Measurements from ENCODE around the gene RNASE9. TPM values are rescaled to one million over a fixed set of nuclear protein-coding genes. Genes with fewer than 3 reads are reported as not detected.
"Not testable (repeated sequence)": the region's sequence is repeated elsewhere in the genome, so short reads cannot be mapped to it uniquely, and the experiment has no call there.

The RNASE9 gene
- total RNA-seq, 2 experiments from 2014 or later = not detected

DNA sequence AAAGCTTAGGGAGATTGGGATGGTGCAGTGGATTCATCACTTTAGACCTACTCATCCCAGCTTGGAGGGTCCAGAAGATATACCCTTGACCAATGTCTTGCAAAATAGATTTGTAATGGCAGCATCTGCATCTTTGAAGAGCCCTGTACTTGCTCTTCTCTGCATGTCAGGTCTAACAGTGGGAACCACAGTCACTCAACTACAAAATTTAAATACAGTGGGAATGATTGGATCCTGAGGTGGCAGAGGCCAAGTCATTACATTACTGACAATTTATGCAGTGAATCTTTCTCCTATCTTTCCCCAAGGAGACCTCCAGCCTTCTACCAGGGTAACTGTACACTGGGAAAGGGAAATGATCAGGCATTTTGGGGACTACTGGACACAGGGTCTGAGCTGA lies 8.2 kb upstream of the RNASE9 start:
- Mint-ChIP-seq H3K27ac (no peak overlapping the region), H3K9me3 (peaks cover 6% of the 10 kb centered on the region), H3K4me3 (no peak overlapping the region), H3K27me3 (no peaks in the 10 kb centered on the region), H3K36me3 (ENCODE audit: low read depth) (no peaks in the 10 kb centered on the region), H3K4me1 (ENCODE audit: low read depth) (peaks cover 16% of the 10 kb centered on the region)
- peaks cover 0 to 10% of the 10 kb centered on the region in 2 experiments for H3K9me3 ChIP-seq (ENCODE audit: control insufficient read depth in 1 of 2, insufficient read depth in 1 of 2, low read length in 2 of 2)
- intact Hi-C loops (cut with DNase I, micrococcal nuclease) = no loop called here
- TF ChIP-seq, protein P1, sequence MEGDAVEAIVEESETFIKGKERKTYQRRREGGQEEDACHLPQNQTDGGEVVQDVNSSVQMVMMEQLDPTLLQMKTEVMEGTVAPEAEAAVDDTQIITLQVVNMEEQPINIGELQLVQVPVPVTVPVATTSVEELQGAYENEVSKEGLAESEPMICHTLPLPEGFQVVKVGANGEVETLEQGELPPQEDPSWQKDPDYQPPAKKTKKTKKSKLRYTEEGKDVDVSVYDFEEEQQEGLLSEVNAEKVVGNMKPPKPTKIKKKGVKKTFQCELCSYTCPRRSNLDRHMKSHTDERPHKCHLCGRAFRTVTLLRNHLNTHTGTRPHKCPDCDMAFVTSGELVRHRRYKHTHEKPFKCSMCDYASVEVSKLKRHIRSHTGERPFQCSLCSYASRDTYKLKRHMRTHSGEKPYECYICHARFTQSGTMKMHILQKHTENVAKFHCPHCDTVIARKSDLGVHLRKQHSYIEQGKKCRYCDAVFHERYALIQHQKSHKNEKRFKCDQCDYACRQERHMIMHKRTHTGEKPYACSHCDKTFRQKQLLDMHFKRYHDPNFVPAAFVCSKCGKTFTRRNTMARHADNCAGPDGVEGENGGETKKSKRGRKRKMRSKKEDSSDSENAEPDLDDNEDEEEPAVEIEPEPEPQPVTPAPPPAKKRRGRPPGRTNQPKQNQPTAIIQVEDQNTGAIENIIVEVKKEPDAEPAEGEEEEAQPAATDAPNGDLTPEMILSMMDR (IDR thresholded peaks at IDR 0.05) = no peak
- H3K36me3 ChIP-seq (ENCODE audit: insufficient read depth, low read length) = no peaks in the 10 kb centered on the region
- no peak overlapping the region for H3K27ac ChIP-seq (ENCODE audit: low read depth in 1 of 2, low read length in 2 of 2)
- ChIA-PET POLR2A (no interaction called here), CTCF (no interaction called here)
- no peak for ATAC-seq (ENCODE audit: poor library complexity)
- peaks cover 3% of the 10 kb centered on the region for H3K4me1 ChIP-seq (ENCODE audit: insufficient read depth, low read length)
- H3K4me3 ChIP-seq (ENCODE audit: low read length) = no peak overlapping the region
- no peaks in the 10 kb centered on the region for H3K27me3 ChIP-seq (ENCODE audit: control insufficient read depth in 1 of 2, insufficient read depth in 2 of 2, low read length in 2 of 2)
- DNase-seq = no peak

DNA sequence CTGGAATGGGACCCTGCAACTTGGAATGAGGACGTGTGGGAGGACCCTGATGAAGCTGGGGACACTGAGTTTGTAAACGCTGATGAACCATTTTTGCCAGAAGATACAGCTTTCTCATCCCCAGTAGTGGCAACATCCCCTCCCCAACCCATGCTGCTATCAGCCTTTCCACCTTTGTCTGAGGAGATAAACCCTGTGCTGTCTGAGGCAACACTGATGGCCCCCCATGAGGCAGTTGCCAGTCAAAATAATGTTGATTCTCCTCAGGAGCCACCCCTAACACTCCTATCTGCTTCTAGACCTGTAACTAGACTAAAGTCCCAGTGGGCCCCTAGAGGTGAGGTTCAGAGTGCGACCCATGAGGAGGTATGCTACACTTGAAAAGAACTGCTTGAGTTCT lies 7.5 kb upstream of the RNASE9 start:
- H3K4me1 Mint-ChIP-seq (ENCODE audit: low read depth) = peaks cover 16% of the 10 kb centered on the region
- no peak overlapping the region for H3K4me3 ChIP-seq (ENCODE audit: low read length)
- POLR2A ChIA-PET = no interaction called here
- H3K27me3 Mint-ChIP-seq = no peaks in the 10 kb centered on the region
- no peaks in the 10 kb centered on the region for H3K36me3 ChIP-seq (ENCODE audit: insufficient read depth, low read length)
- peaks cover 6% of the 10 kb centered on the region for H3K9me3 Mint-ChIP-seq
- H3K27ac ChIP-seq (ENCODE audit: low read depth in 1 of 2, low read length in 2 of 2) = no peak overlapping the region
- no peaks in the 10 kb centered on the region for H3K27me3 ChIP-seq (ENCODE audit: control insufficient read depth in 1 of 2, insufficient read depth in 2 of 2, low read length in 2 of 2)
- no peaks in the 10 kb centered on the region for H3K36me3 Mint-ChIP-seq (ENCODE audit: low read depth)
- CTCF ChIA-PET = no interaction called here
- no peak overlapping the region for H3K27ac Mint-ChIP-seq
- no peak overlapping the region for H3K4me3 Mint-ChIP-seq
- TF ChIP-seq, protein P1 (IDR thresholded peaks at IDR 0.05) = no peak
- H3K9me3 ChIP-seq (ENCODE audit: control insufficient read depth in 1 of 2, insufficient read depth in 1 of 2, low read length in 2 of 2) = peaks cover 0 to 10% of the 10 kb centered on the region in 2 experiments
- ATAC-seq (ENCODE audit: poor library complexity) (no peak), DNase-seq (no peak)
- intact Hi-C loops (cut with DNase I, micrococcal nuclease) = no loop called here
- H3K4me1 ChIP-seq (ENCODE audit: insufficient read depth, low read length) = peaks cover 3% of the 10 kb centered on the region

DNA sequence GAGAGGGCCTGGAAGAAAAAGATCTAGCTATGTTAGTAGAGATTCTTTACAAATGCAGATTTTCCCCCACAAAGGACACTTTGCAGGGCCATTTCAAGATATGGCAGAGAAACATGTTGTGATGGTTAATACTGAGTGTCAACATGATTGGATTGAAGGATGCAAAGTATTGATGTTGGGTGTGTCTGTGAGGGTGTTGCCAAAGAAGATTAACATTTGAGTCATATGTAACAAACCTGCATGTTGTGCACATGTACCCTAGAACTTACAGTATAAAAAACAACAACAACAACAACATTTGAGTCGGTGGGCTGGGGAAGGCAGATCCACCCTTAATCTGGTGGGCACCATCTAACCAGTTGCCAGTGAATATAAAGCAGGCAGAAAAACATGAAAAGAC lies 6.4 kb upstream of the RNASE9 start:
- not testable (repeated sequence) for DNase-seq

DNA sequence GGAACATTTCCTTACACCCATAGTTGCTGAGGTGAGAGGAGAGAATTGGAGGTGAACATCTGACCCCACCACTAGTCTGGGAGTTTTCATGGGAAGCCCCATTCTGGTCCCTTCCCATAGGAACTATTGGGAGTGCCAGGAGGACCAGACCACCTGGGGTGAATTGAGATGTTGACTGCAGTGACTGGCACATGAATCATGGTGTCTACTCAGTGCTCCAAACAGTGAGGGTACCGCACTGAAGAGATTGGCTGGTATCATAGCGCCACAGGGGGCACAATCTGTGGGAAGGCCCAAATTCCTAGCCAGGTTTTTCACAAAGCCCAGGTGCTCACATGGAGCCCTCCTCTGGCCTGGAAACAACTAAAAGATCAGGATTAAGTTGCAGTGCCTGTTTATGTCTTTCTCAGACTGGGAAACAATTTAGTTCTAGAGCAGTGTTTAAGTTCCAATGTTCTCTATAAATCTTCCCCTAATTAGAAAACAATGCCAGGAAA lies 3.7 kb upstream of the RNASE9 start:
- Mint-ChIP-seq H3K36me3 (ENCODE audit: low read depth) (no peaks in the 10 kb centered on the region), H3K27ac (no peak overlapping the region), H3K9me3 (peaks cover 6% of the 10 kb centered on the region), H3K27me3 (no peaks in the 10 kb centered on the region), H3K4me3 (no peak overlapping the region), H3K4me1 (ENCODE audit: low read depth) (peaks cover 16% of the 10 kb centered on the region)
- DNase-seq (no peak), ATAC-seq (ENCODE audit: poor library complexity) (no peak)
- intact Hi-C loops (cut with DNase I, micrococcal nuclease) = no loop called here
- CTCF ChIA-PET = no interaction called here
- no peak overlapping the region for H3K27ac ChIP-seq (ENCODE audit: low read depth in 1 of 2, low read length in 2 of 2)
- H3K27me3 ChIP-seq (ENCODE audit: control insufficient read depth in 1 of 2, insufficient read depth in 2 of 2, low read length in 2 of 2) = no peaks in the 10 kb centered on the region
- POLR2A ChIA-PET = no interaction called here
- H3K9me3 ChIP-seq (ENCODE audit: control insufficient read depth in 1 of 2, insufficient read depth in 1 of 2, low read length in 2 of 2) = peaks cover 0 to 9% of the 10 kb centered on the region in 2 experiments
- H3K36me3 ChIP-seq (ENCODE audit: insufficient read depth, low read length) = no peaks in the 10 kb centered on the region
- H3K4me3 ChIP-seq (ENCODE audit: low read length) = no peak overlapping the region
- TF ChIP-seq, protein P1 (IDR thresholded peaks at IDR 0.05) = no peak
- H3K4me1 ChIP-seq (ENCODE audit: insufficient read depth, low read length) = peaks cover 3% of the 10 kb centered on the region

More for the DNA sequence above, 6.4 kb upstream of the RNASE9 start:
- H3K27me3 Mint-ChIP-seq; H3K4me3 ChIP-seq (ENCODE audit: low read length); H3K4me1 ChIP-seq (ENCODE audit: insufficient read depth, low read length); H3K36me3 ChIP-seq (ENCODE audit: insufficient read depth, low read length); H3K27ac ChIP-seq (ENCODE audit: low read depth in 1 of 2, low read length in 2 of 2); H3K9me3 Mint-ChIP-seq; CTCF ChIA-PET; H3K27me3 ChIP-seq (ENCODE audit: control insufficient read depth in 1 of 2, insufficient read depth in 2 of 2, low read length in 2 of 2); ATAC-seq (ENCODE audit: poor library complexity); intact Hi-C loops (cut with DNase I, micrococcal nuclease); H3K27ac Mint-ChIP-seq; H3K36me3 Mint-ChIP-seq (ENCODE audit: low read depth); POLR2A ChIA-PET; H3K4me3 Mint-ChIP-seq: not testable (repeated sequence)
- peaks cover 0 to 10% of the 10 kb centered on the region in 2 experiments for H3K9me3 ChIP-seq (ENCODE audit: control insufficient read depth in 1 of 2, insufficient read depth in 1 of 2, low read length in 2 of 2)
- peaks cover 16% of the 10 kb centered on the region for H3K4me1 Mint-ChIP-seq (ENCODE audit: low read depth)
